ENCODE measurements around the gene JAM3.
A peak's percentile ranks its signal among the peaks of the same experiment; 100 is the strongest.
"Not testable (repeated sequence)": the region's sequence is repeated elsewhere in the genome, so short reads cannot be mapped to it uniquely, and the experiment has no call there.

Gene JAM3

GRCh38 chr11:134071306-134071705 is 2.4 kb downstream of the JAM3 start:
- Mint-ChIP-seq H3K27ac (no peak overlapping the region), H3K9me3 (peaks cover 2% of the 10 kb centered on the region), H3K4me3 (no peak overlapping the region), H3K36me3 (ENCODE audit: low read depth) (peaks cover 9% of the 10 kb centered on the region), H3K4me1 (peaks cover 64% of the 10 kb centered on the region), H3K27me3 (ENCODE audit: low read depth, poor library complexity) (peaks cover 13% of the 10 kb centered on the region)
- TF ChIP-seq CTCF (IDR thresholded peaks at IDR 0.05) = no peak
- no peak for DNase-seq

DNA sequence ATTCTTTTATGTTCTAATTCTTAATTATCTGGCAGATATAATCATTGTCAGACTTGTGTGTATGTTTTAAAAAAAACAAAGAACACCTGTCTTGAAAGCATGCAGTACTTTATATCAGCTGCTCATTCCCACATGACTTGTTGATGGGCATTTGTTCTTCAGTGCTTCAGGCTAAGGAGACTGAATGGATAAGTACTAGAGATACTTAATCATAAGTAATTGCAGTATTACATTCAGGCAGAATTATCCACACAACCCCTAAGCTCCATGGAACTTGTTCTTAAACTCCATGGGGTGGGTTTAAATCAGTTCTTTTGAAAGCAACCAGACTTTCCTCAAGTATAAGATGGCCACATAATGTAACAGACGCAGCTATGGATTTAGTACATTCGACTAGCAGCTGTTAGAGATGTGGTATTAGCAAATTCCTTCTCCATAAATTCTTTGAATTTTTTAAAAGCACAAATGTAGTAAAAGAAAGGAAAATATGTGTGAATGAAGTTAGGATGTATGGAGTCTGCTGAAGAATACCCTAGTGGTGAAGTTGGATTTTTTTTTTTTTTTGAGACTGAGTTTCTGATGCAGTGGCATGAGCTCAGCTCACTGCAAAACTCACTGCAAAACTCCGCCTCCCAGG is 3.0 kb downstream of the JAM3 start:
- peaks cover 9% of the 10 kb centered on the region for H3K27me3 Mint-ChIP-seq (ENCODE audit: low read depth, poor library complexity)
- peaks cover 4% of the 10 kb centered on the region for H3K9me3 Mint-ChIP-seq
- H3K27ac Mint-ChIP-seq = no peak overlapping the region
- TF ChIP-seq CTCF (IDR thresholded peaks at IDR 0.05) = peak; percentile 17
- H3K4me1 Mint-ChIP-seq = peaks cover 64% of the 10 kb centered on the region
- H3K36me3 Mint-ChIP-seq (ENCODE audit: low read depth) = peaks cover 15% of the 10 kb centered on the region
- no peak overlapping the region for H3K4me3 Mint-ChIP-seq
- DNase-seq = no peak

GRCh38 chr11:134072844-134073243 is 4.0 kb downstream of the JAM3 start:
- H3K36me3 Mint-ChIP-seq (ENCODE audit: low read depth) = peaks cover 20% of the 10 kb centered on the region
- H3K4me3 Mint-ChIP-seq = no peak overlapping the region
- no peak for TF ChIP-seq CTCF (IDR thresholded peaks at IDR 0.05)
- peak overlapping the region; percentile 69 for H3K27ac Mint-ChIP-seq
- DNase-seq = no peak
- peaks cover 6% of the 10 kb centered on the region for H3K9me3 Mint-ChIP-seq
- H3K4me1 Mint-ChIP-seq = peaks cover 56% of the 10 kb centered on the region
- H3K27me3 Mint-ChIP-seq (ENCODE audit: low read depth, poor library complexity) = peaks cover under 1% of the 10 kb centered on the region

DNA sequence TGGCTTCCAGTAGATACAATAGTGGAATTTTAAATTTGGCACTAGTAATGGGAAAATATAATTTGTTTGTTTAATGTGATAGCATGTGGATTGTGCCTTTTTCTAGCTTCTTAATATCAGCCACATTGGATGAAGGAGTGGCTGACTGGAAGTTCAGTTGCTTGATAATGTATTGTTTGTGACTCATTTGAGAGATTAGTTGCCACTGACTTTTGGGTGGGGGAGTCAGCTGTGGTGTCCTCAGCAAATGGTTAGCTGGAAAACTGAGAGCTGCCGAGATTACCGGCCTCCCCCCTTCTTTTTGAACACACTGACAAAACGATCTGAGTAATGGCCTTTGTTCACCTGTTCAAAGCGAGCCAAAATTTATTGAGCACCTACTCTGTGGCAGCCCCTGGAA is 5.5 kb downstream of the JAM3 start:
- Mint-ChIP-seq H3K36me3 (ENCODE audit: low read depth) (peaks cover 36% of the 10 kb centered on the region), H3K9me3 (peaks cover 21% of the 10 kb centered on the region), H3K4me1 (peaks cover 51% of the 10 kb centered on the region), H3K4me3 (no peak overlapping the region), H3K27ac (no peak overlapping the region), H3K27me3 (ENCODE audit: low read depth, poor library complexity) (no peaks in the 10 kb centered on the region)
- DNase-seq = no peak
- TF ChIP-seq CTCF (IDR thresholded peaks at IDR 0.05) = no peak

- no peak for DNase-seq
- Mint-ChIP-seq H3K27ac (no peak overlapping the region), H3K27me3 (ENCODE audit: low read depth, poor library complexity) (no peaks in the 10 kb centered on the region), H3K9me3 (peaks cover 25% of the 10 kb centered on the region), H3K4me3 (no peak overlapping the region), H3K36me3 (ENCODE audit: low read depth) (peaks cover 40% of the 10 kb centered on the region), H3K4me1 (peaks cover 48% of the 10 kb centered on the region)
- no peak for TF ChIP-seq CTCF (IDR thresholded peaks at IDR 0.05)
Observed at GRCh38 chr11:134074766-134075165, 5.9 kb downstream of the JAM3 start.

DNA sequence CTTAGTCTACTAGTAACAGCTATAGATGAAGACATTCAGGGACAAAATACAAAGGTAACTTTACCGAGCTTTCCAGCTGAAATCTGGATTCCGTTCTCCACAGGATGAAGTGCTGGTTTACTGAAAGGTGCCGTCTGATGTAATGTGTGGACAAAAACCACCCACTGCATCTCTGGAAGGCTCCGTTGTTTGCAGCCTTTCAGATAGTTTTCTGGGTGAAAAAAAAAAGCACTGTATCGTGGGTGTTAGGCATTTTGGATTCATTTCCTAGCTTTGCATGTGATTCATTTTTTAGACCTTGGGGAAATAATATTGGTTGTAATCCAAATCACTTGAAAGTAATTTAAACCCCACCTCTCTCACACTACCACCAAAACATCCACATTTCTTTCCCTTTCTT is 10.4 kb downstream of the JAM3 start:
- Mint-ChIP-seq H3K4me1 (peaks cover 8% of the 10 kb centered on the region), H3K27ac (no peak overlapping the region), H3K36me3 (ENCODE audit: low read depth) (peaks cover 84% of the 10 kb centered on the region)

DNA sequence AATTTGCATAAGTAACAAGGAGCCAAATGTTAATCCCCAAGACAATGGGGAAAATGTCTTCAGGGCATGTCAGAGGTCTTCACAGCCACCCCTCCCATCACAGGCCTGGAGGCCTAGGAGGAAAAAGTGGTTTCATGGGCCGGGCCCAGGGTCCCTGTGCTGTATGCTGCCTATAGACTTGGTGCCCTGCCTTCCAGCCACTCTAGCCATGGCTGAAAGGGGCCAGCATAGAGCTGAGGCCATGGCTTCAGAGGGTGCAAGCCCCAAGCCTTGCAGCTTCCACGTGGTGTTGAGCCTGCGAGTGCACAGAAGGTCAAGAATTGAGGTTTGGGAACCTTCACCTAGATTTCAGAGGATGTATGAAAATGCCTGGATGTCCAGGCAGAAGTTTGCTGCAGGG is 12.4 kb downstream of the JAM3 start:
- not testable (repeated sequence) for H3K27me3 Mint-ChIP-seq (ENCODE audit: low read depth, poor library complexity); H3K4me3 Mint-ChIP-seq; H3K4me1 Mint-ChIP-seq; H3K27ac Mint-ChIP-seq; DNase-seq
- Mint-ChIP-seq H3K9me3 (peaks cover 59% of the 10 kb centered on the region), H3K36me3 (ENCODE audit: low read depth) (peaks cover 81% of the 10 kb centered on the region)

More for the DNA sequence above, 10.4 kb downstream of the JAM3 start:
- no peak for TF ChIP-seq CTCF (IDR thresholded peaks at IDR 0.05)
- Mint-ChIP-seq H3K4me3 (no peak overlapping the region), H3K27me3 (ENCODE audit: low read depth, poor library complexity) (no peaks in the 10 kb centered on the region), H3K9me3 (peaks cover 60% of the 10 kb centered on the region)
- no peak for DNase-seq

All from nephron progenitor cell (in vitro differentiated cells).